ENCODE results near the gene SREBF2. TPM values are rescaled to one million over a fixed set of nuclear protein-coding genes. Genes with fewer than 3 reads are reported as not detected.
A peak's percentile ranks its signal among the peaks of the same experiment; 100 is the strongest.

Gene SREBF2
- total and polyA plus RNA-seq, 2 of the 8 experiments (the other 6 are each of a cell fraction or from before 2014, with no cell fraction given) = 125 to 144 TPM

- no peak within 1 kb of the TSS for H3K27ac ChIP-seq (ENCODE audit: low read depth, low read length)
- TF ChIP-seq RFX5 (IDR thresholded peaks at IDR 0.05; ENCODE audit: borderline replicate concordance, low read depth, low read length) = no peak
- TF ChIP-seq SIN3A (conservative IDR thresholded peaks at IDR 0.05 in 1 of 2, IDR thresholded peaks at IDR 0.05 in 1 of 2; ENCODE audit: low read depth in 1 of 2, low read length in 2 of 2) = peak in 1 of 2 experiments; percentile 53; a peak in 1 of 4 replicates
- TF ChIP-seq, protein P1, sequence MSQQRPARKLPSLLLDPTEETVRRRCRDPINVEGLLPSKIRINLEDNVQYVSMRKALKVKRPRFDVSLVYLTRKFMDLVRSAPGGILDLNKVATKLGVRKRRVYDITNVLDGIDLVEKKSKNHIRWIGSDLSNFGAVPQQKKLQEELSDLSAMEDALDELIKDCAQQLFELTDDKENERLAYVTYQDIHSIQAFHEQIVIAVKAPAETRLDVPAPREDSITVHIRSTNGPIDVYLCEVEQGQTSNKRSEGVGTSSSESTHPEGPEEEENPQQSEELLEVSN (IDR thresholded peaks at IDR 0.05) = no peak
- TF ChIP-seq PHF8 (conservative IDR thresholded peaks at IDR 0.05; ENCODE audit: low read depth, low read length) = no peak
- TF ChIP-seq CTCF (IDR thresholded peaks at IDR 0.05; ENCODE audit: control extremely low read depth in 1 of 3, insufficient read depth in 1 of 3, low read depth in 1 of 3, low read length in 3 of 3) = peak in 2 of 3 experiments; percentile 8 to 11; a peak in 2 of 4 replicates
- TF ChIP-seq BRCA1 (IDR thresholded peaks at IDR 0.05; ENCODE audit: low read depth, low read length) = no peak
- TF ChIP-seq NRF1 (IDR thresholded peaks at IDR 0.05; ENCODE audit: low read depth, low read length) = no peak
- no peak for TF ChIP-seq EZH2 (IDR thresholded peaks at IDR 0.05; ENCODE audit: low read depth, low read length, severe bottlenecking)
These were observed 119.1 kb downstream of the SREBF2 start, which contains the start of gene SMIM45 for GRCh38 chr22:41951898-41952474. TSS of gene SMIM45 (plus strand) at chr22:41952150.

More at GRCh38 chr22:41951898-41952474, 119.1 kb downstream of the SREBF2 start, which contains the start of gene SMIM45:
- no peaks in the 10 kb centered on the region for H3K9me3 ChIP-seq (ENCODE audit: insufficient read depth in 2 of 2, low read depth in 1 of 2, low read length in 1 of 2)
- H3K4me2 ChIP-seq (ENCODE audit: insufficient read depth in 1 of 2, low read depth in 2 of 2, low read length in 2 of 2) = peak within 1 kb of the TSS in 1 of 2 experiments; percentile 57; a peak in 1 of 4 replicates
- peaks cover 3 to 15% (median 5%) of the 10 kb centered on the region in 4 experiments; a peak in 6 of 7 replicates for H3K4me1 ChIP-seq (replicated peaks in 1 of 4; ENCODE audit: control insufficient read depth in 3 of 4, insufficient read depth in 4 of 4, low read length in 3 of 4)
- H3K4ac ChIP-seq (replicated peaks; ENCODE audit: insufficient read length, low read depth, low read length) = no peak within 1 kb of the TSS
- H3K18ac ChIP-seq (ENCODE audit: extremely low read depth, low read length) = no peak within 1 kb of the TSS; the same call in none of the 2 replicates
- H3K79me2 ChIP-seq (ENCODE audit: control insufficient read depth in 1 of 2, insufficient read depth in 2 of 2, low read length in 2 of 2) = no peaks in the 10 kb centered on the region
- H2BK120ac ChIP-seq (replicated peaks; ENCODE audit: low read depth, low read length) = no peak within 1 kb of the TSS
- no peak within 1 kb of the TSS for H4K5ac ChIP-seq (ENCODE audit: insufficient read length, low read depth, low read length)
- no peak for FAIRE-seq
- no peaks in the 10 kb centered on the region for H3K79me1 ChIP-seq (ENCODE audit: low read depth, low read length)
- H3K27me3 ChIP-seq (replicated peaks in 1 of 4; ENCODE audit: control insufficient read depth in 3 of 4, extremely low read depth in 1 of 4, insufficient read depth in 3 of 4, low read length in 3 of 4) = no peaks in the 10 kb centered on the region
- no peak within 1 kb of the TSS for H3K4me3 ChIP-seq (ENCODE audit: extremely low read depth in 1 of 4, insufficient read depth in 2 of 4, low read depth in 3 of 4, low read length in 4 of 4)
- H2AK5ac ChIP-seq (ENCODE audit: low read depth, low read length) = peak within 1 kb of the TSS; percentile 20; the same call in 1 of the 2 replicates
- 0 out of 2 replicates have a peak within 1 kb of the TSS, but pooled peaks have one; percentile 32 for H2BK20ac ChIP-seq (ENCODE audit: low read length)
- DNase-seq (ENCODE audit: low read depth in 1 of 2, low spot score in 2 of 2) = peak in 1 of 2 experiments; percentile 77
- peaks cover 0 to 2% of the 10 kb centered on the region in 2 experiments for H4K20me1 ChIP-seq (replicated peaks in 1 of 2; ENCODE audit: control insufficient read depth in 1 of 2, insufficient read depth in 2 of 2, low read length in 2 of 2)
- H3K14ac ChIP-seq (ENCODE audit: insufficient read length) = no peak within 1 kb of the TSS
- peak within 1 kb of the TSS; percentile 84 for H4K8ac ChIP-seq (ENCODE audit: extremely low read depth, insufficient read depth, low read length)
- H3K9ac ChIP-seq (replicated peaks in 1 of 4; ENCODE audit: extremely low read depth in 1 of 4, low read depth in 3 of 4, low read length in 3 of 4) = no peak within 1 kb of the TSS; a peak in 1 of 7 replicates
- WGBS, 2 experiments (ENCODE audit: extremely low coverage in 1 of 2, insufficient coverage in 1 of 2, insufficient read length in 1 of 2, insufficient replicate concordance in 2 of 2, low coverage in 1 of 2, low lambda C conversion rate in 2 of 2, missing lambda C conversion rate in 1 of 2) = 75% methylated on average over 16 of the region's 16 CpGs; no CpG with 5 or more reads in 1 of the 2 experiments
- no peak within 1 kb of the TSS; the same call in 1 of the 2 replicates for H2BK5ac ChIP-seq (ENCODE audit: low read depth, low read length)
- peak within 1 kb of the TSS; percentile 20; the same call in 1 of the 2 replicates for H2BK12ac ChIP-seq (ENCODE audit: low read depth, low read length)
- H3K56ac ChIP-seq (replicated peaks; ENCODE audit: insufficient read length, low read depth, low read length) = no peak within 1 kb of the TSS
- H2BK15ac ChIP-seq (ENCODE audit: low read length) = no peak within 1 kb of the TSS; the same call in 1 of the 2 replicates
- H3K23ac ChIP-seq (ENCODE audit: insufficient read length) = no peak within 1 kb of the TSS
- no peak within 1 kb of the TSS for H2AFZ ChIP-seq (ENCODE audit: low read length)
- H3K23me2 ChIP-seq (ENCODE audit: low read depth, low read length) = 0 out of 2 replicates have a peak, but pooled peaks cover 1% of the 10 kb centered on the region
- CTCF ChIA-PET (ENCODE audit: partially characterized antibody) = interaction anchor here (0.5 to 3.4 kb wide), 14 partner anchors 10 to 214 kb away, joined by 3 to 17 read pairs (median 4); partner anchors contain the start of gene TNFRSF13C
- POLR2A ChIA-PET (ENCODE audit: partially characterized antibody) = interaction anchor here (1.2 to 1.4 kb wide), 2 partner anchors 13 to 27 kb away, joined by 4 to 5 read pairs; no protein-coding TSS in a partner anchor
- no peaks in the 10 kb centered on the region for H3K36me3 ChIP-seq (ENCODE audit: control insufficient read depth in 2 of 4, insufficient read depth in 4 of 4, low read length in 3 of 4)
- H4K91ac ChIP-seq (replicated peaks; ENCODE audit: insufficient read length, low read length) = peak within 1 kb of the TSS; percentile 31

All from H1 (cell line).